Stimulated activated CD4-positive, alpha-beta T cell treated with anti-CD3 and anti-CD28 coated beads, TNF-alpha, amount 100 ng/mL, for 4 hours (primary cell): Measurements from ENCODE around the gene CGAS.
A peak's percentile ranks its signal among the peaks of the same experiment; 100 is the strongest.
"Not testable (repeated sequence)": the region's sequence is repeated elsewhere in the genome, so short reads cannot be mapped to it uniquely, and the experiment has no call there.

Experiments used
- DNase-seq, 3 experiments: peaks; one replicate each; pipeline ENCODE4 v3.0.0-alpha.2; 2020; ENCODE audit warnings: low read depth in 3 of 3

Gene CGAS

DNA sequence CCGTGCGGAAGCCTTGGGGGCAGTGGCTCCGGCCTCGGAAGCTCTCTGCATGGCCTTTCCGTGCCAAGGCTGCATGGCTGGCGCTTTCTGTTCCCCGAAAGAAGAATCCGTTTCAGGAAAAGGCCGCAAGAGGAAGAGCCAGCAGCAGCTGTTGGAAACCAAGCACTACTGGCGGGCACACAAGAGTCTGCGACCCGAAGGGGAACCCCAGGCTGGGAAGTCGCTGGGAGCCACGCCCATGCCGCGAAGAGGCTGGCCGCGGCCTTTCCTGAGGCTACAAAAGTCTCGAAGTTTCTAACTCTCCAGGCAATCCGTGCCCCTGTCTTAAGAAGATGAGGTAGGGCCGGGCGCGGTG, at the start of gene CGAS:
TSS of gene CGAS (minus strand) at position 191 of the 355 bp plus-strand sequence. CDS start at position 75, 116 bp downstream.
- DNase-seq: peak; percentile 57 to 60 (median 60)

DNA sequence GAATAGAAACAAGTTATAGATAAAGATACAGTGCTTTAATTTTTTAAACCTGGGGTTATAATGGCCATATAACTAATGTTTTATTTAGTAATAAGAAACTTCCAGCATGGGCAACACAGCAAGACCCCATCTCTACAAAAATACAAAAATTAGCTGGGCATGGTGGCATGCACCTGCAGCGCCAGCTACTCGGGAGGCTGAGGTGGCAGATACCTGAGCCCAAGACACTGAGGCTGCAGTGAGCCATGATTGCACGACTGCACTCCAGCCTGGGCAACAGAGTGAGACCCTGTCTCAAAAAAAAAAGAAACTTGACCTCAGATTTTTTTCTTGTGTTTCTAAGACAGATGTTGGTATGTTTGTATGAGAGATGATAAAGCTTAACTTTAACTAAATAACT, 45.8 kb upstream of the CGAS start:
- DNase-seq: no peak

DNA sequence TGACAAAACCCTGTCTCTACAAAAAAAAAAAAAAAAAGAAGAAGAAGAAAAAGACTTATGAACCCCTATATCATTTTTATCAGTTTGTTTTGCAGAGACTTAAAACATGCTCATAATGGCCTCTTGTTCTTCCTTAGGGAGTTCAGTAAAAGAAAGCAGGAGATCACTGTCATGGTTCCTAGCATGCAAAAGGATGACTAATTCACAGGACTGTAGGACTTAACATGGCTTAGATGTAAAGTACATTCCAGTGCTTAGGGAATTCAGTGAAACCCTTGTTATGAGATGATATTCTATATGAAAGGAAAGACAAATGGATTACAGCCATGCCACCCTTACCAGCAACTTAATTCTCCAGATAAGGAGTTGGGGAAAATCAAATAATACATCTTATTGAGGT, 39.3 kb upstream of the CGAS start:
- DNase-seq: no peak

DNA sequence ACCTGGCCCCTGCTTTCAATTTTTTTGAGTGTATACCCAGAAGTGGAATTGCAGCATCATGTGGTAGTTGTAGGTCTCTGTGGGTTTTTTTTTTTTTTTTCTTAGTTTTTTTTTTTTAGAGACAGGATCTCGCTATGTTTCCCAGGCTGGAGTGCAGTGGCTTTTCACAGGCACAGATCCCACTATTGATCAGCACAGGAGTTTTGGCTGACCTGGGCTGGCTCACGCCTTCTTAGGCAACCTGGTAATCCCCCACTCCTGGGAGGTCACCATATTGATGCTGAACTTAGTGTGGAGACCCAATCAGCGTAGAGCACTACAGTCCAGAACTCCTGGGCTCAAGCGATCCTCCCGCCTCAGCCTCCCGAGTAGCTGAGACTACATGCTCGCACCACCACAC, 35.4 kb upstream of the CGAS start:
- no peak for DNase-seq

DNA sequence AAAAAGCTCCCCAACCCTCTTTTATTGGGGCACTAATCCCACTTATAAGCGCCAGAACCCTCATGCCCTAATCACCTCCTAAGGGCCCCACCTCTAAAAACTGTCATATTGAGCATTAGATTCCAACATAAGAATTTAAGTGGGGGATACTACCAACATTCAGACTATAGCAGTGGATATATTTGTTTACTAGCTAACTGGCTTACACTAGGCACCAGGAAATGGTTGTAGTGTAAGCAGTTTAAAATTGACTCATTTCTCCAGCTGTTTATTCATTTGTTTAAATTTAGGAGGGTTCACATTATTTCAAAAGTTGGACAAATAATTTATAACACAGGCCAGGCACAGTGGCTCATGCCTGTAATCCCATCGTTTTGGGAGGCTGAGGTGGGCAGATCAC, 32.3 kb upstream of the CGAS start:
- no peak for DNase-seq

DNA sequence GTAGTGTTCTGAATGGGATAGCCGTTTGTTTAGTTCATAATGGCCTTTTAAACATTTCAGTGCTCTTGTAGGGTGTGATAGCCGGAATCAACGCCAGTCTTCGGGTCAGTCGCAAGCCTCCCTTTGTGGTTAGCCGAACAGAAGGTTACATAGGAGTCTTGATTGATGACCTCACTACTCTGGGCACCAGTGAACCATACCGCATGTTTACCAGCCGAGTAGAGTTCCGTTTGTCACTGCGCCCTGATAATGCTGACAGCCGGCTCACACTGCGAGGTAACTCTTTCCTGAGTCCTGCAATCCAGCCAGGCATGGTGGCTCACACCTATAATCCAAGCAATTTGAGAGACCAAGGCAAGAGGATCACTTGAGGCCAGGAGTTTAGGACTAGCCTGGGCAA, 29.9 kb upstream of the CGAS start:
- DNase-seq: no peak

DNA sequence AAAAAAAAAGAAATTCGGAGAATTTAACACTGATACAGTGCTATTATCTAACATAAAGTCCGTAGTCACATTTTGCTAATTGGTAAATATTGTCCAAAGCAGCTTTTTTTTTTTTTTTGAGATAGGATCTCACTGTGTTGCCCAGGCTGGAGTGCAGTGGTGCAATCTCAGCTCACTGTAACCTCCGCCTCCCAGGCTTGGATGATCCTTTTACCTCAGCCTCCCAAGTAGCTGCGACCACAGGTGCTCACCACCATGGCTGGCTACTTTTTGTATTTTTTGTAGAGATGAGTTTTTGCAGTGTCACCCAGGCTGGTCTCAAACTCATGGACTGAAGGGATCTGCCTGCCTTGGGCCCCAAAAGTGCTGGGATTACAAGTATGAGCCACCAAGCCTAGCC, 25.3 kb upstream of the CGAS start:
- no peak for DNase-seq

DNA sequence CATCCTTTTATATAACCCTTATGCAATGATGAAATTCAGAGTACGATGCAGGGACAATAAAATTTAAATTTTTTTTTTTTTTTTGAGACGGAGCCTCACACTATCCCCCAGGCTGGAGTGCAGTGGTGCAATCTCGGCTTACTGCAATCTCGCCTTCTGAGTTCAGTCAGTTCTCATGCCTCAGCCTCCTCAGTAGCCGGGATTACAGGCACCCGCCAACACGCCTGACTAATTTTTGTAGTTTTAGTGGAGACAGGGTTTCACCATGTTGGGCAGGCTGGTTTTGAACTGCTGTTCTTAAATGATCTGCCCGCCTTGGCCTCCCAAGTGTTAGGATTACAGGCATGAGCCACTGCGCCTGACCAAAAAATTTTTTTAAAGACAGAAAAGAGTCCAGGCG, 24.6 kb upstream of the CGAS start:
- no peak for DNase-seq

DNA sequence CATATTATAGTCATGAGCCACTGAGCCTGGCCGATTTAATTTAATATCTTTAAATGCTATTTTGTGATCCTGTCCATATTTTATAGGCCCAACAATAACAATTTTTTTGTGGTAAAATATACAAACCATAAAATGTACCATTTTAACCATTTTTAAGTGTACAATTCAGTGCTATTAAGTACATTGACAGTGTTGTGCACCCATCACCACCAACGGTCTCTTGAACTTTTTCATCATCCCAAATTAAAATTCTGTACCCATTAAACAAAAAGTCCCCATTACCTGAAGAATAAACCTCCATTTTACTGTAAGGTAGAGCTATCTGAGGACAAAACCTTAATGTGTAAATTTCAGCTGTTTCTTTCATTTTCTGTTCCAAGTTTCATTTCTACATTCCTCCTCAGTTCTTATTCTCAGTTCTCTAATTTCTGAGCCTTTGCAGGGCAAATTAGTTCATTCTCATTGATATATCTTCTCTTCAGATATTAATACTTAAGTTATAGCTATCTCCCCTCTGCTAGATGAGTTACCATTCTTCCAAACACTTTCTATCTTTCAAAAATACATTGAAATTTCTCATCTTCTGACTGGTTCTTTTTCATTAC, 19.7 kb upstream of the CGAS start:
- no peak for DNase-seq

DNA sequence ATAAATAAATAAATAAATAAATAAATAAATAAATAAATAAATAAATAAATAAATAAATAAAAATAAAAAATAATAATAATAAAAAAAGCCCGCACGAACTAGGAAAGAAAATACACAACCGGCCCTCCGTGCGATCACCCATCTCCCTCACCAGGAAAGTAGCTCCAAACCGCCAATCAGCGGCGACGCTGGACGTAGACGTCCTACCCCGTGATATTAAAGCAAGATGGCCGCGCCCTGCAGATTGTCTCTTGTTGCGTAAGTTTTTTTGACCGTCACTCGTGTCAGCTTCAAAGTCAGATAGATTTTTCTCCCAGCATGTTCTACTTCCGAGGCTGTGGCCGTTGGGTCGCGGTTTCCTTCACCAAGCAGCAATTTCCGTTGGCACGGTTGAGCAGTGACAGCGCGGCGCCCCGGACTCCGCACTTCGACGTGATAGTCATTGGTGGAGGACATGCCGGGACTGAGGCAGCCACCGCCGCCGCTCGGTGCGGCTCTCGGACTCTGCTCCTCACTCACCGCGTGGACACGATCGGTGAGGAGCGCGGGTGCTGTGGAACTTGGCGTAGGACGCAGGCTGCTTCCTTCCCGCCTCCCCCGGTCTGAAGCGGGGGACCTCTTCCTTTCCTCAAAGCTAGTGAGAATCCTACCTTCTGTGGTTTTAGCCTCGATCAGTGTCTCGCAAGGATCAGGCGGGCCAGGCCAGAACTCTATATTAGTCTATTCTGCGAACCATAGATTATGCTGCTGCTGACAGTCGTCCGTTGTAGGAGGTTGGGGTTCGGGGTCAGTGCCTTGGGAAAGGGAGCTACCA, 9.6 kb upstream of the CGAS start, which contains the start of gene MTO1:
TSS of gene MTO1 (plus strand) at position 201 of the 814 bp plus-strand sequence. CDS start at position 319, 118 bp downstream.
- DNase-seq: peak; percentile 50 to 69 (median 63)

DNA sequence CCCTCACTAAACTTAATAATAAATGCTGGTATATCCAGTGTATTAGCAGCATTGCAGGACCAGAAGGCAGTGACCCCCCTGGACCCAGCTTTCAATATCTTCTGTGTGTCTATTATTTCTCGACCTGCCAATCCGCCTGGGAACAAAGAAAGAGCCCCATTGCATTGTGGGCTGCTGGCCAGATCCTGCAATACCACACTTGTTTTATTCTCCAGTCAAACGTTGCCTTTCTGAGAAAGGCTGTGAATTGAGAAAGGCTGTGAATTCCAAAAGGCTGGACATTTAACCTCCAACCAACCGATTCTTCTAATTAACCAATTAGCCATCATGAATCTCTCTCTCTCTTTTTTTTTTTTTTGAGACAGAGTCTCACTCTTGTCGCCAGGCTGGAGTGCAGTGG, 8.0 kb upstream of the CGAS start:
- DNase-seq: no peak

DNA sequence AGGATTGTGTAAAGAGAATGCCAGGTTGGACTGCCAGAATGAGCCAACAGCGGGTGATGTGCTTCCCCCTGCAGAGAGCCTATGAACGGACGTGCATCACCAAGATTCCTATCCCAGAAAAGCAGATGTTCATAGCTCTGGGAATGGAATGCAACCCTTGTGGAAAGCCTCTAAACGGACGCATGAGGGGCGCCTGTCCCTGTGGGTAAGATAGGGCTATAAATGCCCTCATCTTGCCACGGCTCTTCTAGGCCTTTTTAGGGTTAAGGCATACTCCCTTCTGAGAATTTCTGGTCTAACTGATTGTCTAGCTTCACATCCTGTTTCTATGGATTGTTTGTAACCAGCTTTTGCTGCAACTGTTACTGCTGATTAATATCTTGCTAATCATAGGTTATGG, 7.4 kb upstream of the CGAS start:
- not testable (repeated sequence) for DNase-seq

DNA sequence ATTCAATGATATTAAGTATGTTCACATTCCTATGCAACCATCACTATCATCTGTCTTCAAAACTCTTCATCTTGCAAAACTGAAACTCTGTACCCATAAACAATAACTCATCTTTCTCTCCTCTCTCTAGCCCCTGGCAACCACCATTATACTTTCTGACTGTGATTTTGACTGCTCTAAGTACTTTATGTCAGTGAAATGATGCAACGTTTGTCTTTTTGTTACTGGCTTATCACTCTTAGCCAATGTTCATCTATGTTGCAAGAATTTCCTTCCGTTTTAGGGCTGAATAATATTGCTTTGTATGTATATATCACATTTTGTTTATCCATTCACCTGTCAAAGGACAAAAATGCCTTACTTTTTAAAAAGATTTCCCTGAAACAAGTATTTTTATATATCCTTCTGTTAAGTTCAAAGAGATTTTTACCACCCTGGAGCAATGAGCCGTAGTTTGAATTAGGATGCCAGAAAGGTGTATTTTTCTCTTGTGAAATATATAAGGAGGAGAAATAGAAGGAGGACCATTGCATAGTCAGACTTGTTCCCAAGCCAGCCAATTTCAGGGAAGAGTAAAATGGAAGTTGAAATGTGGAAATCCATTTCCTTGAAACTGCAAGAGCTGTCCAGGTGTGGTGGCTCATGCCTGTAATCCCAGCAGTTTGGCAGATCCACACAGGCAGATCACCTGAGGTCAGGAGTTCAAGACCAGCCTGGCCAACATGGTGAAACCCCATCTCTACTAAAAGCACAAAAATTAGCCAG, 4.0 kb upstream of the CGAS start:
- DNase-seq: no peak

DNA sequence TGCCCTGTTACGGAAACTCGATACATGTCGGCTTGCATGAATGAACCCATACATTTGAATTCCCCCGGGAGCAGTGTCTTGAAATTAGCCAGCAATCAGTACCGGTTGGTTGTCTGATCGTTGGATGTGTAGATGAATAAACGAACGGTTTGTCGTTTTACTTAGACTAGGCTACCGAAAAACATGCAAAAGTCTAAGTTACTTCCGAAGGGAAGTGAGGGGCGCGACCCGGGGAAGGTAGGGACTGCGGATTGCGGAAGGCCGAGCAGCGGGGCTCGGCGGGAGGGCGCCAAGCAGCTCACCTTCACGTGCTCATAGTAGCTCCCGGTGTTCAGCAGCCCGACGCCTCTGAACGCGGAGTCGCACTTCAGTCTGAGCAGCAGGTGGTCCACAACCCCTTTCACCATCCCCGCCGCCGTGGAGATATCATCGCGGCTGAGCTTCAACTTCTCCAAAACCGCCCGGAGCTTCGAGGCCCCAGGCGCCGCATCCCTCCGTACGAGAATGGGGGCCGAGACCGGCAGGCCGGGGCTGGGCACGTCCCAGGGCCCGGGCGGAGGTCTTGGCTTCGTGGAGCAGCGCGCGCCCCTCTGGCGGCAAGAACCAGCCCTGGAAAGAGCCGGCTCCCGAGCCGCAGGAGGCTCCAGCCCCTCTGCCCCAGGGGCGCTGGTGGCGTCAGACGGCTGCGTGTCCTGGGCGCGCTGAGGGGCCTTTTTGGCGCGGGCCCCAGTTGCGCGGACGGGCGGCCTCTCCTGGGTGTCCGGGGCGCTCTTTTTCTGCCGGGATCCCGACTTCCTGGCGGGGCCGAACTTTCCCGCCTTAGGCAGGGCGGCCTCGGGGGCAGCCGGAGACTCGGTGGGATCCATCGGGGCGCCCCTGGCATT, 632 bp downstream of the CGAS start:
- peak; percentile 8 to 38 (median 10) for DNase-seq

DNA sequence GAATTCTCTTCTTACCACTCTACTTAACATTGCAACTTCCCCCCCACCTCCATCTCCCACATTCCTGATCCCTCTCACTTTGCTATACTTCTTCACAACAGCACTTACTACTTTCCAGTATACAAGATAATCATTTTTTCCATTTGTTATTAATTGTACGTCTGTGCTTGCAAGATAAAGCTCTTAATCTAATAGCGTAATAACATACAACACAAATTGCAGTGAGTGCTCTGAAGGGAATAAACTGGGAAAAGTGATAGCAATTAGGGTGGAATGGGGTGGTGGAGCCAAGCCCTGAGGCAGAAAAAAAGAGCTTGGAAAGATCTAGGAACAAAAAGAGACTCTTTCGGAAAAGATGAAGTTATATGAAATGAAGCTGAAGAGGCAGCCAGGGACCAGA, 8.5 kb downstream of the CGAS start:
- no peak for DNase-seq

DNA sequence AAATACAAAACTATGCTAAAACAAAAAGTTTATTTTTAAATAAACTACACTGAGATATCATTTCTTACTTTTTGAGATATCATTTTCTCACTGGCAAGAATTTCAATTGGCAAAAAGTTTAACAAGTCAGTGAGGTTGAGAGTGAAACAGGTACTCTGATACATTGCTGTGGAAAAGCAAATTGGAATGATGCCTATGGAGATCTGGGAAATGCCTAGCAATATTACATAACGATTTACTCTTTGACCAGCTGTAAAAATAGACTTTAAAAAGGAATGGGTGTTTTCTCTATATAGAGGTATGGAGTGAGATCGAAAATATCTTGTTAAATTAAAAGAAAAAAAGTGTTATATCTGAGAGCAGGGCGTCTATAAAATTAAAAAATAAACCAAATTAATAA, 16.9 kb downstream of the CGAS start:
- no peak for DNase-seq

DNA sequence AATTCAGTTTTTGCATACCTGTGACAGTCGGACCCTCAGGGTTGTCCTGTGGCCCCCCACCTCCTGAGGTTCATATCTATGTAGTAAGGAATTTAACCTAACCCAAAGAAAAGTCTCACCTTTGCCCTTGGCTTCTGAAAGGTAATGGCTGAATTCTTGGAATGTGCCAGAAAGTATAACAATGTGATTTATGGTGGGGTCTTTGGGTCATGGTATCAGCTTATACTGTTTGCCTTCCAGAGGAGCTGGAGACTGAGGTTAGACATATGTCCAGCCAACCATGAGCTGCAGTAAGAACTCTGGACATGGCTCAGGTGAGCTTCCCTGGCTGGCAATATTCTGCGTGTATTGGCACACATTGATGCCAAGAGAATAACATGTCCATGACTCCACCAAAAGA, 30.6 kb downstream of the CGAS start:
- DNase-seq: no peak

DNA sequence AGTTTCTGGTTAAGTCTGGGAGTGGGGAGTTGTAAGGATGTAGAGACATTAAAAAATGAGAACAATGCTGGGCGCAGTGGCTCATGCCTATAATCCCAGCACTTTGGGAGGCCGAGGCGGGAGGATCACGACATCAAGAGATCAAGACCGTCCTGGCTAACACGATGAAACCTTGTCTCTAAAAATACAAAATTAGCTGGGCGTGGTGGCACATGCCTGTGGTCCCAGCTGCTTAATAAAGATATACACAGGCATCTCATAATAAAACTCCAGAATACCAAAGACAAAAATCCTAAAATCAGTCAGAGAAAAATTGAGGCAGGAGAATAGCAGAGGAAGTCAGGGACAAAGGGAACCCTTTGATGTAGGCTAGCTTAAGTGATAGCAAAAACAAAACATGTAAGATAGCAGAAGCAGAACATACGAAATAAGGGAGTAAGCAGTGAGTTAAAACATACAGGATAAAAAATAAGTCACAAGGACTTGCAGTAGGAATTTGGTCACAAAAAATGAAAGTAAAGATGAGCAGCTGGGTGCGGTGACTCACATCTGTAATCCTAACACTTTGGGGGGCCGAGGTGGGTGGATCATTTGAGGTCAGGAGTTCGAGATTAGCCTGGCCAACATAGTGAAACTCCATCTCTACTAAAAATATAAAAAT, 33.9 kb downstream of the CGAS start:
- DNase-seq: no peak

DNA sequence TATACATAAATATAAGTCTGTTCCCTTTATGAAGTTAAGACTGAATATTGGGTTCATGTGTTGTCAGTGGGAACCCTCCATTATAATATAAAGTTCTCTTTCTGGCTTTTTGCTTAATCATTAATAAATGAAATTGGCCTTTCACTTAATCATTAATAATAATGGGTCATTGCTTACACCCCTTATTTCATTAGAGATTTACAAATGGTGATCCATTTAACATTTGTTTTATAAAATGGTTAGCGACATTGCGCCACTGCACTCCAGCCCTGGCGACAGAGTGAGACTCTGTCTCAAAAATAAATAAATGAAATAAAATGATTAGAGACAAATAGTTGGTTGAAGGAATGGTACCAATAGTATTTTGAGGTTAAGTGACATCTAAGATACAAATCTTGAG, 39.0 kb downstream of the CGAS start:
- DNase-seq: no peak

DNA sequence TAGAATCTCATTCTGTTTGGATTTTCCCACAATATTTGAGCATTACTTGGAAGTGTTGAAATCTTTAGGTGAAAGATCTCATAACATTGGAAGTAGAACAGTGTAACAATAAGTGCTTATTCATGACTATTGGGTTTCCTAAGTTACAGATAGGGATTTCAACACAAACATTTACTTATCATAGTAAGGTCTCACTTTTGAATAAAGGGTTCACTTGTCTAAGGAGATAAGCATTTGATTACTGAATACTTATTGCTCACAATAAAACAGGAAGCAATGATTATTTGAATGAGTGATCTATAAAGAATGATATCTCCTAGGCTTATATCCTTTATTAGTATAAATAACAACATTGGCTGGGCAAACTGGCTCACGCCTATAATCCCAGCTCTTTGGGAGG, 42.7 kb downstream of the CGAS start:
- DNase-seq: no peak

DNA sequence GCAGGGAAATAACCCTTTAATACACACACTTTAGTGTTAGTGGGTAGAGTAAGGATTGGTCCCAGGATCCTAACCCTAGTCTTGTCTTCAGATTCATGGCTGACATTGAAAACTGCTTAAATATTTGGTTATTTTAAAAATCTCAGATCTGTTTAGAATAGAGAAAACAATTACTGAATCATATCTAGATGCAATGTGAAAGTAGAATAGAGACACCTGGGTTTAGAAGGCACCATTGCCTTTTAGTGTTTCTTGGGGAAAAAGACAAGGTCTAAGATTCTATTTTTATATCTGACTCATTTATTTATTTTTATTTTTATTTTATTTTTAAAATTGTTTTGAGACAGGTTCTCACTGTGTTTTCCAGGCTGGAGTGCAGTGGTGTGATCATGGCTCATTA, 51.4 kb downstream of the CGAS start:
- no peak for DNase-seq
